ENCODE results near the gene LSM2.
"Not testable (repeated sequence)": the region's sequence is repeated elsewhere in the genome, so short reads cannot be mapped to it uniquely, and the experiment has no call there.

Gene LSM2

DNA sequence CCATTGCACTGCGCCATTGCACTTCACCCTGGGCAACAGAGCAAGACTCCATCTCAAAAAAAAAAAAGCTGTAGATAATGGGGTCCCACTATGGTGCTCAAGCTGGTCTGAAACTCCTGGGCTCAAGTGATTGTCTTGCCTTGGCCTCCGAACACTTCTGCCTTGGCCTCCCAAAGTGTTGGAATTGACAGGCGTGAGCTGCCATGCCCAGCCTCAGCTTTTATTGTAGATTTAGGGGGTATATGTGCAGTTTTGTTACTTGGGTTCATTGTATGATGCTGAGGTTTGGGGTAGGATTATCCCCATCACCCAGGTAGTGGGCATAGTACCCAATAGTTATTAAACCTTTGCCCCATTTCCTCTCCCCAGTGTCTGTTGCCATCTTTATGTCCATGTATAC, 32.2 kb upstream of the LSM2 start:
- TF ChIP-seq, protein P1, sequence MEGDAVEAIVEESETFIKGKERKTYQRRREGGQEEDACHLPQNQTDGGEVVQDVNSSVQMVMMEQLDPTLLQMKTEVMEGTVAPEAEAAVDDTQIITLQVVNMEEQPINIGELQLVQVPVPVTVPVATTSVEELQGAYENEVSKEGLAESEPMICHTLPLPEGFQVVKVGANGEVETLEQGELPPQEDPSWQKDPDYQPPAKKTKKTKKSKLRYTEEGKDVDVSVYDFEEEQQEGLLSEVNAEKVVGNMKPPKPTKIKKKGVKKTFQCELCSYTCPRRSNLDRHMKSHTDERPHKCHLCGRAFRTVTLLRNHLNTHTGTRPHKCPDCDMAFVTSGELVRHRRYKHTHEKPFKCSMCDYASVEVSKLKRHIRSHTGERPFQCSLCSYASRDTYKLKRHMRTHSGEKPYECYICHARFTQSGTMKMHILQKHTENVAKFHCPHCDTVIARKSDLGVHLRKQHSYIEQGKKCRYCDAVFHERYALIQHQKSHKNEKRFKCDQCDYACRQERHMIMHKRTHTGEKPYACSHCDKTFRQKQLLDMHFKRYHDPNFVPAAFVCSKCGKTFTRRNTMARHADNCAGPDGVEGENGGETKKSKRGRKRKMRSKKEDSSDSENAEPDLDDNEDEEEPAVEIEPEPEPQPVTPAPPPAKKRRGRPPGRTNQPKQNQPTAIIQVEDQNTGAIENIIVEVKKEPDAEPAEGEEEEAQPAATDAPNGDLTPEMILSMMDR (IDR thresholded peaks at IDR 0.05; ENCODE audit: extremely low read depth, missing control alignments) = no peak
- DNase-seq (ENCODE audit: low spot score) = no peak

DNA sequence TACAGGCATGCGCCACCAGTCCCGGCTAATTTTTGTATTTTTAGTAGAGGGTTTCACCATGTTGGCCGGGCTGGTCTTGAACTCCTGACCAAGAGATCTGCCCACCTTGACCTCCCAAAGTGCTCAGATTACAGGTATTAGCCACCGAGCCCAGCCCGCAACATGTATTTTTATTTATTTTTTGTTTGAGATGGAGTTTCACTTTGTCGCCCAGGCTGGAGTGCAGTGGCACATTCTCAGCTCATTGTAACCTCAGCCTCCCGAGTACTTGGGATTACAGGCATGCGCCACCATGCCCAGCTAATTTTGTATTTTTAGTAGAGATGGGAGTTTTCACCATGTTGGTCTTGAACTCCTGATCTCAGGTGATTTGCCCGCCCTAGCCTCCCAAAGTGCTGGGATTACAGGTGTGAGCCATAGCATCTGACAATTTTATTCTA, 31.4 kb upstream of the LSM2 start:
- not testable (repeated sequence) for DNase-seq (ENCODE audit: low spot score)

DNA sequence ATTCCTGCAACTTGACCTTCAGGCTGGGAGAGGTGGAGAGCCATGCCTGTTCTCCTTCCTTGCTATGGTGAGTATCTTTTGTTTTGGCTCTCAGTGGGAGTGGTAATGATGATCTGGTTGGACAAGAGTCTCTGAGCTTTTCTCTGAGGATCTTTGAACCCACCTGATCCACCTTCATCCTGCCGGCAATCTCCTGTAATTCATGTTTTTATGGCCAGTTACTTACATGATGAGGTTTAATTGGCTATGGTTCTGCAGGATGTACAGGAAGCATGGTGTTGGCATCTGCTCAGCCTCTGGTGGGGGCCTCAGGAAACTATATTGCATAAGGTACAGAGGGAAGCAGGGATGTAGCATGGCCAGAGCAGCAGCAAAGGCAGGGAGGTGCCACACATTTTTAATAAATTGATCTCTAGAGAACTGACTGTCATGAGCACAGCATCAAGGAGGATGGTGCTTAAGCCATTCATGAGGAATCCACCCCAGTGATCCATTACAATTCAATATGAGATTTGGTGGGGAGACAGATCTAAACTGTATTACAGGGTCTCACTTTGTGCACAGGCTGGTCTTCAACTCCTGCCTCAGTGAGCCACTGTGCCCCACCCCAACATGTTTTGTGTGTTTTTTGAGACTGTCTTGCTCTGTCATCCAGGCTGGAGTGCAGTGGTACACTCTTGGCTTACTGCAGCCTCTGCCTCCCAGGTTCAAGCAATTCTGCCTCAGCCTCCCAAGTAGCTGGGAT, 30.8 kb upstream of the LSM2 start:
- no peak for DNase-seq (ENCODE audit: low spot score)
- TF ChIP-seq, protein P1 (IDR thresholded peaks at IDR 0.05; ENCODE audit: extremely low read depth, missing control alignments) = no peak

DNA sequence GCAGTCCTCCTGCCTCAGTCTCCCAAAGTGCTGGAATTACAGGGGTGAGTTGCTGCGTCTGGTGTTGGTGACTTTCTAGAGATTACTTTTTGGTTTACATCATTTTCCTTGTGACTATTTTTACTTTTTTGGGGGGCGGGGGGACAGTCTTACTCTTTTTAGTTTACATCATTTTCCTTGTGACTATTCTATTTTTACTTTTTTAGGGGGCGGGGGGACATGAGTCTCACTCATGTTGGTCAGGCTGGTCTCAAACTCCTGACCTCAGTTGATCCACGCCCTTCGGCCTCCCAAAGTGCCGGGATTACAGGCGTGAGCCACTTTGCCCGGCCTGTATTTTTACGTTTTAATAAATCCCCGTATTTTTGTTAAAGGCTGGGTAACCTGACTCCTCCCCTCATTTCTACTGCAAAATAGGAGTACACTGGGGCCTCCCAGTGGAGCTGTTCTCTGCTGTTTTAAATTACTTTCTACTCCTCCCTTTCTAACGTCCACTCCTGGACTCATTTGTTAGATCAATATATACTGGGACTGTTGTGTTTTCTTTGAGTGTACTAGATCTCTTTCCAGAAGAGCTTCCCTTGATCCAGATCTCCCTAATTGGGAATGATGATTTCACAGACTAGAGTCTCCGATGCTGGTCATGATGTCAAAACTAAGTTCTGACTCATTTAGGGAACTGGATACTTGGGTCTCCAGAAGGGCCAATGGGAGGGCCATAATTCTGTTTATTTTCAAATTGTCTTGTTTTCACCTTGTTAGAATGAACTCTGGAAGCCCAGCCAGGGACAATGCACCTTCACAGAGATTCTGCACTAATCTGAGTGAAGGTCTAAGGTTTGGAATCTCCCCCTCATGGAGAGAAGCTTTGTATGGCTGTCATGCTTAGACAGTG, 30.0 kb upstream of the LSM2 start:
- TF ChIP-seq, protein P1 (IDR thresholded peaks at IDR 0.05; ENCODE audit: extremely low read depth, missing control alignments) = no peak
- no peak for DNase-seq (ENCODE audit: low spot score)

DNA sequence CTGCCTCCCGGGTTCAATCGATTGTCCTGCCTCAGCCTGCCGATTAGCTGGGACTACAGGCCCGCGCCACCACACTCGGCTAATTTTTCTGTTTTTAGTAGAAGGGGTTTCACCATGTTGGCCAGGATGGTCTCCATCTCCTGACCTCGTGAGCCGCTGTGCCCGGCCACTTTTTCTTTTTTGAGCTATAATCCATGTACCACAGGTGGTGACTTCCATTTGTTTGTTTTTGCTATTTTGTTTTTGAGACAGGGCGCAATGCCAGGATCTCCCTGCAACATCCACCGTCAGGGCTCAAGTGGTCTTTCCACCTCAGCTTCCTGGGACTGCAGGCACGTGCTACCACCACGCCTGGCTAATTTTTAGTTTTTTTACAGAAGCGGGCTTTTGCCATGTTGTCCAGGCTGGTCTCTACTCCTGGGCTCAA, 29.3 kb upstream of the LSM2 start:
- TF ChIP-seq, protein P1 (IDR thresholded peaks at IDR 0.05; ENCODE audit: extremely low read depth, missing control alignments) = no peak
- no peak for DNase-seq (ENCODE audit: low spot score)

DNA sequence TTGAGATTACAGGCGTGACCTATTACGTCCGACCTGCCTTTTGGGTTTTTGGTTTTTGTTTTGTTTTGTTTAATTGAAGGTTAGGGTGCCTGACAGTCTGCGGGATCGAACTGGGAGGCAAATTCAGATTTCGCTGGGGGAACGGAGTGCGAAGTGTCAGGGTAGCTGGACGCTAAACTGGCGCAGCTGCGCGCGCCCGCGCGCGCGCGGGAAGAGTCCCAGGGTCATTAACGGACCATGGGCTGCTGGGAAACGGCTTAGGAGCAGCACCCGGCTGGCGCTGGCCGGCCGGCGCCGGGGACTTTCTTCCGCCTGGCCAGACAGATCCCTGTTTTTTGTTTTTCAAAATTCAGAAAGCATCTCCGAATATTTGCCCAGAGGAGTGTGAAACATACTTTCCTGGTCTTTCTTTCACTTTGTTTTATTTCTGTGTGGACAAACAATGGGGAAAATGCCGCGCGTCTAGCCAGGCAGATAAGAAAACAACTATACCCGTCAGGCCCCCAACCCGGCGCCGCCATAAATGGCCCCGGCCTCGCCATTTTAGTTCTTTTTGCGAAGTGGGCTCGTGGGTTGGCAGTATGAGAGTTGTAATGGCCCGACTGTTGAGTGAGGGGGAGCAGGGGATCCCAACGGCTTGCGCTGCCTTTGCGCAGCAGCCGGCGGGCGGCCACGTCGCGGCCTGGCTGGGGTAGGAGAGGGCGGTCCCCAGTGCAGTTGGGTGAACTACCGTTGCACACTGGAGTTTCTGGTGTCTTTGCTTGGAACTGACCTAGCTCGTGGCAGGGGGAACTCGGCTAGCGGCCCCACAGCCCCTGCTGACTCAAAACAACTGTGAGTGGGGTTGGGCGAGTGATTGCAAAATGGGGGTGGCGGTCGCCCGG, 27.8 kb upstream of the LSM2 start:
- DNase-seq (ENCODE audit: low spot score) = peak; percentile 87
- TF ChIP-seq, protein P1 (IDR thresholded peaks at IDR 0.05; ENCODE audit: extremely low read depth, missing control alignments) = no peak

DNA sequence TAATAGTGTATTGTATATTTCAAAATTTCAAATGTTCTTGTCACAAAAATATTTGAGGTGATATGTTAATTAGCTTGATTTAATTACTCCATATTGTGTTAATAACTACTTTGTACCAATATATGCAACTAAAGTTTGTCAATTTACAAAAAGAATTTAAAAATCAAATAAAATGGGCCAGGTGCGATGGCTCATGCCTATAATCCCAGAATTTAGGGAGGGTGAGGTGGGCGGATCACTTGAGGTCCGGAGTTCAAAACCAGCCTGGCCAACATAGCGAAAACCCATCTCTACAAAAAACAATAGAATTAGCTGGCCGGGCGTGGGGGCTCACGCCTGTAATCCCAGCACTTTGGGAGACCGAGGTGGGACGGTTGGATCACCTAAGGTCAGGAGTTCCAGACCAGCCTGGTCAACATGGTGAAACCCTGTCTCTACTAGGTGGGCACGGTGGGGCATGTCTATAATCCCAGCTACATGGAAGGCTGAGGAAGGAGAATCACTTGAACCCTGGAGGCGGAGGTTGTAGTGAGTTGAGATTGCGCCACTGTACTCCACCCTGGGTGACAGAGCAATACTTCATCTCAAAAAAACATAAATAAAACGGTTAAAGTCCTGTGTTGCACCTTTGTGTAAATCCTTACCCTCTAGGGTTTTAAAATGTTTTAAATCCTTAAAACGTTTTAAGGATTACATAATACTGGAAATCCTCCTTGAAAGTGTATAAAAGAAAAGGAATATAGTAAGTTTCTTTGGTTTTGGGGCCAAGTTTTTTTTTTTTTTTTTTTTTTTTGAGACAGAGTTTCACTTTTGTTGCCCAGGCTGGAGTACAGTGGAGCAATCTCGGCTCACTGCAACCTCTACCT, 24.8 kb upstream of the LSM2 start:
- DNase-seq (ENCODE audit: low spot score) = no peak
- TF ChIP-seq, protein P1 (IDR thresholded peaks at IDR 0.05; ENCODE audit: extremely low read depth, missing control alignments) = no peak
